H1 (cell line): ENCODE results near the gene SEMA3F. TPM values are rescaled to one million over a fixed set of nuclear protein-coding genes. Genes with fewer than 3 reads are reported as not detected.

Experiments
- ASH2L ChIP-seq: fragments of 200-600, 300-600 bp; sonication (generic); IDR thresholded peaks from one replicate; pipeline ENCODE4 v1.7.1; 2017; ENCODE audit warnings: low read length
- TAF1 ChIP-seq: IDR thresholded peaks from 2 replicates; pipeline ENCODE4 v1.6.1; 2011; ENCODE audit warnings: mild to moderate bottlenecking, low read depth, low read length
- TCF12 ChIP-seq: IDR thresholded peaks from 2 replicates; pipeline ENCODE4 v1.6.1; 2011; ENCODE audit warnings: low read depth, mild to moderate bottlenecking, low read length
- ZNF274 ChIP-seq: IDR thresholded peaks from 2 replicates; pipeline ENCODE4 v1.7.0; 2012; ENCODE audit warnings: low read length, borderline replicate concordance; ENCODE audit errors: extremely low read depth
- polyA plus RNA-seq, 7 experiments: library from polyadenylated mRNA; depleted of rRNA in 3 of 7; stranded (reverse) in 5 of 7; unstranded in 2 of 7; fragments of >200 nt in 5 of 7; fragments of 200-250 nt in 2 of 7; gene quantifications; 1 replicate in 5 of 7; 2 replicates in 1 of 7; 4 replicates in 1 of 7; pipeline versions ENCODE4 v1.2.1 to v1.2.3, GENCODE V29; 2011 to 2013; ENCODE audit warnings: missing spikeins in 2 of 7, mixed read lengths in 2 of 7
- total RNA-seq: library from RNA; stranded (reverse); fragmentation: NEBNext Ultra II Directional; extraction: Animal tissue kit (Norgen Biotek cat#: 25700); gene quantifications from 2 replicates; pipeline ENCODE4 v1.2.1, GENCODE V29; 2021

SEMA3F gene
- total and polyA plus RNA-seq, 2 of the 8 experiments (the other 6 are each of a cell fraction or from before 2014, with no cell fraction given): 20.3 to 37.0 TPM

DNA sequence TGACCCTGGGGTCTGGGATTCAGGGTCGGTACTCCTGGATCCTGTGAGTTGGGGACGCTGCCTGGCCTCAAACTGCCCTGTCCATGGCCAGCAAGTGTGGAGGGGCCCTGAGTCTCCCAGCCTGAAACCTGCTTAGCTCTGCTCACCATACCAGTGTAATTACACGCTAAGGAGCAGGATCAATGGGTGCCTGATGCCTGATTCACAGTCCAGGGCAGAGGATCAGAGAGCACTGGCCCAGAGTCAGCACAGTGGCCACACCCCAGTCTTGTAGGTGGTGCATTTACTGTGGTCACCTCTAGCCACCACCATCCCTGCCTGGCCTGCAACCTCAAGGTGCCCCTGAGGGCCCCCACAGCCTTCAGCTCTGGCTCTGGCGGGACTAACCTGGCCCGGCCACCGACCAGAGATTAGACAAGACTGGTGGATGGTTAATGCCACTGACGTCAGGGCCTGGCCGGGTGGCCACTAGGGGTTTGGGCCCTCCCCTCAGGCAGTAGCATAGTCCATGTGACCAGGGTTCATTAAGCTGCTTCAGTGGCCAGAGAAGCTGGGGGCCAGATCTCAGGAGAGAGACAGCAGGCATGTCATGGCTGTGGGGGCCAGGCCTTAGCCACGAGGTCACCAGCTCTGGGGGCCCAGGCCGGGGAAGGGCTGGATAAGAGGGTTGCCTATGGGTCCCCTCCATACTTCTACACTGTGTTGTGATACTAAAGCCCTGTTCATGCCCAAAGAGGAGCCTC, 46.6 kb downstream of the SEMA3F start (continued):
- TF ChIP-seq ZNF274 (no peak), TCF12 (no peak), ASH2L (no peak), TAF1 (no peak)
